Activated naive CD8-positive, alpha-beta T cell treated with anti-CD3 and anti-CD28 coated beads, Interleukin-2, amount 10 ng/mL, durations not matched to agents 7 days and 5 days (primary cell): ENCODE data around the gene SLC37A4. TPM values are rescaled to one million over a fixed set of nuclear protein-coding genes. Genes with fewer than 3 reads are reported as not detected.
"Not testable (repeated sequence)": the region's sequence is repeated elsewhere in the genome, so short reads cannot be mapped to it uniquely, and the experiment has no call there.

Experiments
- ATAC-seq: fragments of 150-1000 bp; cut with Tn5 transposase; one replicate; pipeline ENCODE4 v1.10.0; 2021; ENCODE audit warnings: low read depth, moderate library complexity
- POLR2A ChIA-PET: fragments of 350-600 bp; sonication (Branson Sonifier 250); formaldehyde crosslinking; loops from one replicate; lab custom pipeline; 2021; ENCODE audit warnings: antibody characterized with exemption; lab: Charles Lee
- DNase-seq: peaks from one replicate; pipeline ENCODE4 v3.0.0; 2021
- H3K27ac Mint-ChIP-seq: one replicate; pipeline ENCODE4 v1.8.0; 2022; ENCODE audit warnings: mild to moderate bottlenecking, mixed read lengths
- H3K27me3 Mint-ChIP-seq: one replicate; pipeline ENCODE4 v1.8.0; 2022; ENCODE audit warnings: mild to moderate bottlenecking, moderate library complexity, mixed read lengths
- H3K36me3 Mint-ChIP-seq: one replicate; pipeline ENCODE4 v1.8.0; 2021; ENCODE audit warnings: mild to moderate bottlenecking, mixed read lengths
- H3K4me1 Mint-ChIP-seq: one replicate; pipeline ENCODE4 v1.8.0; 2021; ENCODE audit warnings: mixed read lengths
- H3K4me3 Mint-ChIP-seq: one replicate; pipeline ENCODE4 v1.8.0; 2022; ENCODE audit warnings: mild to moderate bottlenecking, moderate library complexity, mixed read lengths
- H3K9me3 Mint-ChIP-seq: one replicate; pipeline ENCODE4 v1.8.0; 2021; ENCODE audit warnings: mixed read lengths
- total RNA-seq, 2 experiments: library from RNA; stranded (reverse); gene quantifications; one replicate each; pipeline ENCODE4 v1.2.3, GENCODE V29; 2021

The SLC37A4 gene
- total RNA-seq, 2 experiments from 2014 or later, result 20.3 to 23.9 TPM

DNA sequence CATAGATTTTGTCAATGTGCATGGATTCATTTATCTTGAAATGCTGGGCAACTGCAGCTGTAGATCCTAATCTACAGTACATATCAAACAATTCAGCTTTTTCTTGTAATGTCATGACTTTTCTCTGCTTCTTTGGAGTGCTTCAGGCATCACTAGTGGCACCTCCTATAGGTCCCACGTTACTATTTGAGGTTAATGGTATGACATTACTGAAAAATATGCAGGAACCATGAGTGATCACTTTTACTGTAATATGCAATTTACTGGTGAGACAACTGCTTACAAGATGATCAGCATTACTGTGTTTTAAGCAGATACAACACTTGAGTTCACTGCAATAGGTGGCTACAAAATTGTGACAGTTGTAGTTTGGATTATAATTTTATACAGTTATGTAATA lies 29.8 kb downstream of the SLC37A4 start:
- Mint-ChIP-seq H3K27ac (no peak overlapping the region), H3K4me3 (no peak overlapping the region), H3K9me3 (no peaks in the 10 kb centered on the region), H3K36me3 (peaks cover 20% of the 10 kb centered on the region), H3K27me3 (no peaks in the 10 kb centered on the region), H3K4me1 (peaks cover 27% of the 10 kb centered on the region)
- DNase-seq (no peak), ATAC-seq (no peak)
- POLR2A ChIA-PET, result no interaction called here

DNA sequence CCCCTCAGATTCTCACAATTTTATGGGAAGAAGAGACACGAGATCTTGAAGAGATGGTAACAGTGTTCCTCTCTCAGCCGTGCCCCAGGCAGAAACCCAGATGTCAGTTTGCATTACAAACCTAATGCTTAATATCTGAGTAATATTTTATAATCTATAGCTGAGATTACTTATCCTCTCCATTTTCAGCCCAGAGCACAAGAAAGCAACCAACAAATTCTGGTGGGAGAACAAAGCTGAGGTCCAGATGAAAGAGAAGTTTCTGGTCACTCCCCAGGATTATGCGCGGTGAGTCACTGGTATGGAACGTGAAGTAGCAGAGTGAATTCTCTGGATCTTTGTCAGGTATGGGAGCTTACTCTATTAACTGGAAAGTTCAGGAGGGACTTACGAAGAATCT lies 31.9 kb downstream of the SLC37A4 start:
- ATAC-seq (no peak), DNase-seq (no peak)
- Mint-ChIP-seq H3K36me3 (peaks cover 18% of the 10 kb centered on the region), H3K4me1 (peaks cover 27% of the 10 kb centered on the region), H3K27ac (peak overlapping the region; percentile 99), H3K4me3 (peak overlapping the region; percentile 100), H3K27me3 (no peaks in the 10 kb centered on the region), H3K9me3 (no peaks in the 10 kb centered on the region)
- POLR2A ChIA-PET, result interaction anchor here (0.9 to 1.5 kb wide), 2 partner anchors 16 to 17 kb away, joined by 3 read pairs; no protein-coding TSS in a partner anchor

DNA sequence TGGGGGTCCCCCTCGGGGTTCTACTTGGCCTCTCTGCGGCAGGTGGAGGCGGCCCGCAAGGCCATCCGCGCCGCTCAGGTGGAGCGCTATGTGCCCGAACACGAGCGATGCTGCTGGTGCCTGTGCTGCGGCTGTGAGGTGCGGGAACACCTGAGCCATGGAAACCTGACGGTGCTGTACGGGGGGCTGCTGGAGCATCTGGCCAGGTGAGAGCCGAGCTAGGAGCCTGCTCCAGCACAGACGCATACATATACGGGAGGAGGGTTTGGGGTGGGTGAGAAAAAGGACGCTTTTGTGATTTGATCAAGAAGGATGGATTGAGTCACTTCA lies 32.3 kb downstream of the SLC37A4 start:
- peak overlapping the region; percentile 99 for H3K27ac Mint-ChIP-seq

DNA sequence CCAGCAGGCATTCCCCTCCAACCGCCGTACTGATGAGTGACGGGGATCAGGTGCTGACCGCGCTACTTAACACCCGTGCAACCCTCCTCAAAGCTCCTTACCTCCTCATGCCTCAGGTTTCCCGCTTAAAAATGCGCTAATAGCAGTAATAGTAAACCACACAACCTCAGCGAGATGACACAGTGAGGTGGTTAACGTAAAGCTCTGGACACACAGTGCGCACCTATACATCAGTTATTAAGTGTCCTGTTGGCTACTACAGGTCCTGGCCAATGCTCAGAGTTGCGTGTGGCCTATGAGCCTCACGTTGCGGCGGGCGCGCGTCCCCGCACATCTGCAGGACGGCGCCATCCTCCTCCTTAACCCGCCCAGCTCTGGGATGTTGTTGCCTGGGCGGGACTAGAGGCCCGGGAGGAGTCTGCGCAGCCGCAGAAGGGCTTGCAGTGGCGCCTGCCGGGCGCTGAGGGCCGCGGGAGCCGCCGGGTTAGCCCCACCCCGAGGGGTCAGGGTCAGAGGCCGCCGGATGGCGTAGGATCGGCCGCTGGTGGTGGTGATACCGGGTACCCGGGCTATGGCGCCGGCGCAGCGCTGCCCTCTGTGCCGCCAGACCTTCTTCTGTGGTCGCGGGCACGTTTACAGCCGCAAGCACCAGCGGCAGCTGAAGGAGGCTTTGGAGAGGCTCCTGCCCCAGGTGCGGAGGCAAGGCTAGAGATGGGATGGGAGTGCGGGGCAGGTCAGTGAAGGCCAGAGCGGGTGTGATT lies 32.9 kb downstream of the SLC37A4 start, which contains the start of gene CENATAC:
Gene CENATAC (plus strand): TSS at position 512 of the 761 bp plus-strand sequence. CDS start 60 bp downstream, at position 572.
- POLR2A ChIA-PET, result interaction anchor here (0.5 to 2.9 kb wide), 19 partner anchors 9 to 265 kb away, joined by 3 to 34 read pairs (median 4); partner anchors contain the start of genes C2CD2L, DDX6, RPS25 and SLC37A4
- H3K4me1 Mint-ChIP-seq, result peaks cover 25% of the 10 kb centered on the region
- H3K4me3 Mint-ChIP-seq, result peak within 1 kb of the TSS; percentile 100
- ATAC-seq (peak; percentile 96), DNase-seq (peak; percentile 97)
- H3K27ac Mint-ChIP-seq, result peak within 1 kb of the TSS; percentile 99
- peaks cover 11% of the 10 kb centered on the region for H3K36me3 Mint-ChIP-seq
- no peaks in the 10 kb centered on the region for H3K9me3 Mint-ChIP-seq
- no peaks in the 10 kb centered on the region for H3K27me3 Mint-ChIP-seq

More for the DNA sequence above, 32.3 kb downstream of the SLC37A4 start:
- peak; percentile 19 for ATAC-seq
- POLR2A ChIA-PET, result interaction anchor here (0.7 to 2.9 kb wide), 10 partner anchors 13 to 208 kb away, joined by 3 to 34 read pairs (median 4); partner anchors contain the start of genes C2CD2L, DDX6, RPS25 and TRAPPC4
- peaks cover 15% of the 10 kb centered on the region for H3K36me3 Mint-ChIP-seq
- H3K27me3 Mint-ChIP-seq, result no peaks in the 10 kb centered on the region
- no peak for DNase-seq
- no peaks in the 10 kb centered on the region for H3K9me3 Mint-ChIP-seq
- peaks cover 27% of the 10 kb centered on the region for H3K4me1 Mint-ChIP-seq
- H3K4me3 Mint-ChIP-seq, result peak overlapping the region; percentile 100

DNA sequence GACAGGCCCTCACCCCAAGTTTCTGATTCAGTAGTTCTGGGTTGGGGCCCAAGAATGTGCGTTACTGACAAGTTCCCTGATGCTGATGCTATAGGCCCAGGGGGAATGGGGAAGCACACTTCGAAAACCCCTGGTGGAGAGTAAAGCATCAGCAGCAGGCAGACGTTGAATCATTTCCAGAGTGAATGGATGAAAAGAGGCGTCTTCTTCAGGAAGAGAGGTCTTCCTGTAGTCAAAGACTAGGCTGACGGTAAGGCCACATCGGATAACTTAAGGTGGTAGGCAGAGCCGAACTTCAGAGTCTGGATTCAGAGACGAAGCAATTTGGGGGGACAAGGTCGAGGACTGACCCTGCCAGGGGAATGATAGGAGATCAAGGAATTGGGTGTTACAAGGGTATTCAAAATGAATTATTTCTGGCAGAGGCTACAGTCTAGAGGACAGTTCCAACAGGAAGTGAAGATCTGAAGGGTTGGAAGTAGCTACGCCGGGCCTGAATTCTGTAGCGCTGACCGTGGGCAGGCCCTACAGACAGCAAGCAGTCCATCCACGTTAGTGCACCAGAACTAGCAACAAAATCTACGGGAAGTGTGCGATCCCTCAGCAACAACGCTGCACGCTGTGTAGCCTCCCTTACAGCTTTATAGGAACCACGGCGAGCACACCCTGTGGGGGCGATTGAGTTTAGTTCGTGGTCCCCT lies 33.6 kb downstream of the SLC37A4 start:
- POLR2A ChIA-PET, result interaction anchor here (0.5 to 2.9 kb wide), 16 partner anchors 8 to 266 kb away, joined by 3 to 34 read pairs (median 4); partner anchors contain the start of genes DDX6, RPS25, SLC37A4 and TRAPPC4
- Mint-ChIP-seq H3K27ac (peak overlapping the region; percentile 99), H3K4me3 (peak overlapping the region; percentile 100), H3K27me3 (no peaks in the 10 kb centered on the region), H3K36me3 (peaks cover 9% of the 10 kb centered on the region), H3K4me1 (peaks cover 25% of the 10 kb centered on the region), H3K9me3 (no peaks in the 10 kb centered on the region)
- ATAC-seq (peak; percentile 27), DNase-seq (peak; percentile 51)

DNA sequence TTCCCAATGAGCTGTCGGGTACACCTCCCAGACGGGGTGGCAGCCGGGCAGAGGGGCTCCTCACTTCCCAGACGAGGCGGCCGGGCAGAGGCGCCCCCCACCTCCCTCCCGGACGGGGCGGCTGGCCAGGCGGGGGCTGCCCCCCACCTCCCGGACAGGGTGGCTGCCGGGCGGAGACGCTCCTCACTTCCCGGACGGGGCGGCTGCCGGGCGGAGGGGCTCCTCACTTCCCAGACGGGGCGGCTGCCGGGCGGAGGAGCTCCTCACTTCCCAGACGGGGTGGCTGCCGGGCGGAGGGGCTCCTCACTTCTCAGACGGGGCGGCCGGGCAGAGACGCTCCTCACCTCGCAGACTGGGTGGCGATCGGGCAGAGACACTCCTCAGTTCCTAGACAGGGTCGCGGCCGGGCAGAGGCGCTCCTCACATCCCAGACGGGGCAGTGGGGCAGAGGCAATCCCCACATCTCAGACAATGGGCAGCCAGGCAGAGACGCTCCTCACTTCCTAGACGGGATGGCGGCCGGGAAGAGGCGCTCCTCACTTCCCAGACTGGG lies 39.1 kb downstream of the SLC37A4 start:
- H3K9me3 Mint-ChIP-seq, H3K4me1 Mint-ChIP-seq, POLR2A ChIA-PET, H3K36me3 Mint-ChIP-seq, H3K27ac Mint-ChIP-seq, DNase-seq, H3K27me3 Mint-ChIP-seq, ATAC-seq, H3K4me3 Mint-ChIP-seq: not testable (repeated sequence)

DNA sequence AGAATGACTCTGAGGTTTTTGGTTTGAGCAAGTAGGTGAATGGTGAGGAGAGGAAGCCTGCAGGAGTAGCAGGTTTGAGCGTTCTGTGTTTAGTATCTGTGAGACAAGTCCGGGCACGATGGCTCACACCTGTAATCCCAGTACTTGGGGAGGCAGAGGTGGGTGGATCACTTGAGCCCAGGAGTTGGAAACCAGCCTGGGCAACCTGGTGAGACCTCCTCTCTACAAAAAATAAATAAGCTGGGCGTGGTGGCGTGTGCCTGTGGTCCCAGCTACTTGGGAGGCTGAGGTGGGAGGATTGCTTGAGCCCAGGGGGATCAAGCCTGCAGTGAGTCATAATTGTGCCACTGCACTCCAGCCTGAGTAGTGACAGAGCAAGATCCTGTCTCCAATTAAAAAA lies 42.4 kb downstream of the SLC37A4 start:
- Mint-ChIP-seq H3K4me3 (no peak overlapping the region), H3K9me3 (no peaks in the 10 kb centered on the region), H3K36me3 (peaks cover 8% of the 10 kb centered on the region), H3K27me3 (no peaks in the 10 kb centered on the region), H3K4me1 (peaks cover 2% of the 10 kb centered on the region), H3K27ac (no peak overlapping the region)
- DNase-seq, result no peak
- POLR2A ChIA-PET, result interaction anchor here (0.6 to 1.1 kb wide), 2 partner anchors 9 to 181 kb away, joined by 3 read pairs; partner anchors contain the start of gene CENATAC
- no peak for ATAC-seq

DNA sequence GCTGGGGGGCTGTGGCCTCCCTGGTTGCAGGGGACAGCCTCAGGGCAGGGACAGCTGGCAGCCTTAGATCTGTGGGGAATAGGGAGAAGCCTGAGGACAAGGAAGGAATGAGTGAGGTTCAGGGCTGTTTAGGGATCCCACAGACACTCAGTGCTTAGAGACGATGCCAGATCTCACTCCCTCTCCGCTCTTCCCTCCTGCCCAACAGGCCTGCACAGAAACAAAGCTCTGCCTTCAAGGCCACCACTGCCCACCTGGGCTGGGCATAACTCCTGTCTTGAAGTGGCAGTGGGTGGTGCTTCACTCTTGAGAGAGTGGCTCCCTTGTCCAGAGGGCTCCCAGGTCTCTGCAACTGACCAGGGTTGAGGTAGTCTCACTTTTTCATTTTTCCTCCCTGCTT lies 45.9 kb downstream of the SLC37A4 start:
- POLR2A ChIA-PET, result interaction anchor here (0.6 kb wide), 1 partner anchor 99 kb away, joined by 3 read pairs; no protein-coding TSS in a partner anchor
- Mint-ChIP-seq H3K4me3 (no peak overlapping the region), H3K9me3 (no peaks in the 10 kb centered on the region), H3K27ac (no peak overlapping the region), H3K4me1 (peaks cover 2% of the 10 kb centered on the region), H3K36me3 (no peaks in the 10 kb centered on the region), H3K27me3 (no peaks in the 10 kb centered on the region)
- ATAC-seq (no peak), DNase-seq (no peak)

DNA sequence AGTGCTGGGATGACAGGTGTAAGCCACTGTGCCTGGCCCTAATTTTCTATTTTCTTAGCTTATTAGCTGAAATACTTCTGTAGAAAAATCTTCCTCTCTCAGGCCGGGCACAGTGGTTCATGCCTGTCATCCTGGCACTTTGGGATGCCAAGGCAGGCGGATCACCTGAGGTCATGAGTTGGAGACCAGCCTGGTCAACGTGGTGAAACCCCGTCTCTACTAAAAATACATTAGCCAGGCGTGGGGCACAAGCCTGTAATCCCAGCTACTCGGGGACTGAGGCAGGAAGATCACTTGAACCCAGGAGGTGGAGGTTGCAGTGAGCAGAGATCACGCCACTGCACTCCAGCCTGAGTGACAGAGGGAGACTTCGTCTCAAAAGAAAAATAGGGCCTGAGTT lies 46.3 kb downstream of the SLC37A4 start:
- H3K4me3 Mint-ChIP-seq, ATAC-seq, DNase-seq, H3K36me3 Mint-ChIP-seq, H3K4me1 Mint-ChIP-seq, H3K27me3 Mint-ChIP-seq, H3K9me3 Mint-ChIP-seq, H3K27ac Mint-ChIP-seq: not testable (repeated sequence)
- POLR2A ChIA-PET, result interaction anchor here (0.6 kb wide), 1 partner anchor 99 kb away, joined by 3 read pairs; no protein-coding TSS in a partner anchor

DNA sequence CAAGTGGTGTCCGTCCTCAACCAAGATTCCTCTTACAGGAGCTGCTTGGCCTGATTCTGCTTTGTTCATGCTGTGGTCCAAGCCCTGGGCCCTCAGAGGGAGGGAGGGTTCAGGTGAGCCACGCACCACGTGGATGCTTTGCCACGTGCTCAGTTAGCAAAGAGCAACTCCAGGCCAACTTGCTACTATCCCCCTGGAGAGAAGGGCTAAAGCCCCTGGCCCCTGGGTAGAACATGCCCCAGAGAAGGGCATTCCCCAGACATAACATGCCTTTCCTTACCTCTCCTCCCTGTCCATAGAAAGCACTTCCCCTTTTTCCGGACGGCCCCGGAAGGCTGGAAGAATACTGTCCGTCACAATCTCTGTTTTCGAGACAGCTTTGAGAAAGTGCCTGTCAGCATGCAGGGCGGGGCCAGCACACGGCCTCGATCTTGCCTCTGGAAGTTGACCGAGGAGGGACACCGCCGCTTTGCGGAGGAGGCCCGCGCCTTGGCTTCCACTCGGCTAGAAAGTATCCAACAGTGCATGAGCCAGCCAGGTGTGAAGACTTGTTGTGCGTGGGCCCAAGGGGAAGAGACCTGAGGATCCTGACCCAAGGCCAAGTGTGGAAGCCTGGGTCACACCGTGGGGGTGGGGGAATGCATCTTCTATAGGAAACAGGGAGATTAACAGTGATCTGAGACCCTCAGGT lies 50.3 kb downstream of the SLC37A4 start:
- DNase-seq (no peak), ATAC-seq (no peak)
- Mint-ChIP-seq H3K27me3 (peaks cover 8% of the 10 kb centered on the region), H3K4me3 (no peak overlapping the region), H3K9me3 (no peaks in the 10 kb centered on the region), H3K36me3 (no peaks in the 10 kb centered on the region), H3K4me1 (no peaks in the 10 kb centered on the region), H3K27ac (no peak overlapping the region)
- POLR2A ChIA-PET, result no interaction called here

DNA sequence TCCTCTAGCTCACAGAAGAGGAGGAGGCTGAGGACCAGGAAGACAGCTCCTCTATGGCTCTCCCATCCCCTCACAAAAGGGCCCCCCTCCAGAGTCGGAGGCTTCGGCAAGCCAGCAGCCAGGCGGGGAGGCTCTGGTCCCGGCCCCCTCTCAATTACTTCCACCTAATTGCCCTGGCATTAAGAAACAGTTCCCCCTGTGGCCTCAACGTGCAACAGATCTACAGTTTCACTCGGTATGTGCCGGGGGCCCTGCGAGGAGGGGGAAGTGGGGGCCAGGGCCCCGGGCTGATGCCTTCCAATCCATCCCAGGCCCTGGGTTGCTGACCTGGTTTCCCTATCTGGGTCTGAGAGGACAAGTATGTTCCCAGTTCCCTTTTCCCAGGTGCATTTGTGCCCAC lies 51.2 kb downstream of the SLC37A4 start:
- no peak overlapping the region for H3K27ac Mint-ChIP-seq
- POLR2A ChIA-PET, result no interaction called here
- H3K4me3 Mint-ChIP-seq, result no peak overlapping the region
- no peaks in the 10 kb centered on the region for H3K9me3 Mint-ChIP-seq
- no peaks in the 10 kb centered on the region for H3K36me3 Mint-ChIP-seq
- ATAC-seq, result no peak
- peaks cover 8% of the 10 kb centered on the region for H3K27me3 Mint-ChIP-seq
- no peak for DNase-seq
- peaks cover 1% of the 10 kb centered on the region for H3K4me1 Mint-ChIP-seq

DNA sequence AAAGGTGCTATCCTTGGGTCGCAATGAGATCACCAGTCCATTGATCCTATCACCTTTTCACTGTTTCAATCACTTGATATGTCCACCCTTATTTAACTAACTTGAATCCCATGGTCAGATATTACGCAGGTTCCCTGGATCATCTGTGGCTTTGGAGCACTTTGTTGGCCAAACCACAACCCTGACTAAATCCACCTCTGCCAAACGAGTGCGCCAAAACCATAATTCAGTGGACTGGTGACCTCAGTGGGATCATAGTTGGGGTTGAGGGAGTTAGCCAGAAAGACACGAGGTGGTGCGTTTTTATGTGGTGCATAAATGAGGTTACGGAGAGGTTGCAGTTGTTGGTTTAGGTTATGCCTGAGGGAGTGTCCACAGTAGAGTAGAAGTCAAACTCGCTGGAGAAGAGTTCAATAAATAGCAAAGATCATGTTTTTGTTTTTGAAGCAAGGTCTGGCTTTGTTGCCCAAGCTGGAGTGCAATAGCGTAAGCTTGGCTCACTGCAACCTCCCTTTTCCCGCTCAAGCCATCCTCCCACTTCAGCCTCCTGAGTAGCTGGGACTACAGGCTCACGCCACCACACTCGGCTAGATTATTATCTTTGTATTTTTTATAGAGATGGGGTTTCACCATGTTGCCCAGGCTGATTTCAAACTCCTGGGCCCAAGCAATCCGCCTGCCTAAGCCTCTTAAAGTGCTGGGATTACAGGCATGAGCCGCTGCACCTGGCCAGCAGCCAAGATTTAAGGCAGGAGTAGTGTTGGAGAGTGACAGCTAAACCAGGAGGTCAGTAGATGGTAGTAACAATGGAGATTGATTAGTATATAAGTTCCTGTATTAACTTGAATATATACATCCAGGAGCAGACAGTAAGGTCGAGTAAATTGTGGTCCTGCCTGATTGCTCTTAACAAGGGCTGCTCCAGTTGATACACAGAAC lies 54.6 kb downstream of the SLC37A4 start:
- peaks cover 16% of the 10 kb centered on the region for H3K27me3 Mint-ChIP-seq
- no peak overlapping the region for H3K27ac Mint-ChIP-seq
- POLR2A ChIA-PET, result no interaction called here
- H3K9me3 Mint-ChIP-seq, result no peaks in the 10 kb centered on the region
- H3K4me3 Mint-ChIP-seq, result no peak overlapping the region
- no peaks in the 10 kb centered on the region for H3K36me3 Mint-ChIP-seq
- DNase-seq (no peak), ATAC-seq (no peak)
- H3K4me1 Mint-ChIP-seq, result peaks cover 1% of the 10 kb centered on the region
